Neural progenitor cell (in vitro differentiated cells): Measurements from ENCODE around the gene SRPK3.

ENCODE experiments used
- CTCF ChIP-seq: fragments of 200-600 bp; sonication (generic); IDR thresholded peaks from 2 replicates; pipeline ENCODE4 v1.5.1; 2017; ENCODE audit warnings: antibody characterized with exemption, mild to moderate bottlenecking
- EZH2 ChIP-seq: fragments of 200-600 bp; sonication (generic); IDR thresholded peaks from 2 replicates; pipeline ENCODE4 v1.6.1; 2017; ENCODE audit warnings: antibody characterized with exemption, mild to moderate bottlenecking, moderate library complexity
- EZH2phosphoT487 ChIP-seq: fragments of 200-600 bp; sonication (generic); IDR thresholded peaks from 2 replicates; pipeline ENCODE4 v1.6.1; 2017; ENCODE audit warnings: antibody characterized with exemption

- TF ChIP-seq EZH2 (no peak), CTCF (no peak), EZH2phosphoT487 (no peak)
Observed at GRCh38 chrX:153738056-153738605, 42.7 kb upstream of the SRPK3 start.
